Coronary artery (tissue), 2 donors: ENCODE results near the gene ATF4.
A peak's percentile ranks its signal among the peaks of the same experiment; 100 is the strongest.
"Not testable (repeated sequence)": the region's sequence is repeated elsewhere in the genome, so short reads cannot be mapped to it uniquely, and the experiment has no call there.

Experiments used
- DNase-seq: peaks from one replicate; pipeline ENCODE4 v3.0.0-alpha.2; 2017; ENCODE audit warnings: low spot score
- H3K27ac ChIP-seq, 2 donors: fragments of 200-600 bp; sonication (generic); one replicate each; pipeline ENCODE4 v1.5.1; 2016 to 2019
- H3K4me3 ChIP-seq: fragments of 200-600 bp; sonication (generic); 2 replicates; pipeline ENCODE4 v1.5.1; 2016; ENCODE audit warnings: mild to moderate bottlenecking, moderate library complexity
- TF ChIP-seq, protein P1 (sequence below): fragments of 200-600 bp; sonication (generic); IDR thresholded peaks from one replicate; pipeline ENCODE4 v1.5.1; 2019; ENCODE audit warnings: antibody characterized with exemption

The ATF4 gene

DNA sequence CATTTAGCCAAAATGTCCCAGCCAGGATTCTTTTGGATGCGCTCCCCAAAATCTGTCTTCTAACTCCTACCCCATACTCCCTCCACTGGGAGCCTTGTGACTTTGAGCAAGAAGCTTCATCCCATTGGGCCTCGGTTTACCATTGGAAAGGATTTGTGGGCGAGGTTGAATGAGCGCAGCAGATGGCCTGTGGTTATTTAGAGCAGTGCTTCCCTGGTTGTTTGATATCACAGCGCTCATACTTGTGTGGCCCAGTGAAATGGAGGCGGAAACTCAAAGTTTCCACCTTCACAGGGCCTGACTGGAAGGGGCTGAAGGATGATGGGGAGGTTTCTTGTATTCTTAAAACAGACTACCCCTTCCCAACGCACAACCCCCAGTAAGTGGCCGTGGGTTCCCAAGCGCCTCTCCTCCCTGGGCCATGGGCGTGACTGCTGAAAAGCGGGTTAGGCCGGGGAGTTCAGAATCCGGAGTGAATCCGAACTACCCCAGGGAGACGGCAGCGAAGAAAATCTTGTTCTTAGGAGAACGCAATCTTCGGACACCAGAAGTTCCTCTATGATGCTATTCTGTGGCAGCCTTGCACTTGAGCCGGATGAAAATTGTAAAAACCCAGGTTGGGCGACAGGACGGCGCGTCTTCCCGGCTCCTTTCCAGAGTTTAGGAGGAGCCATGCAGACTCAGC is 1.2 kb upstream of the ATF4 start:
- H3K27ac ChIP-seq, result peak overlapping the region; percentile 98 to 99
- TF ChIP-seq, protein P1, sequence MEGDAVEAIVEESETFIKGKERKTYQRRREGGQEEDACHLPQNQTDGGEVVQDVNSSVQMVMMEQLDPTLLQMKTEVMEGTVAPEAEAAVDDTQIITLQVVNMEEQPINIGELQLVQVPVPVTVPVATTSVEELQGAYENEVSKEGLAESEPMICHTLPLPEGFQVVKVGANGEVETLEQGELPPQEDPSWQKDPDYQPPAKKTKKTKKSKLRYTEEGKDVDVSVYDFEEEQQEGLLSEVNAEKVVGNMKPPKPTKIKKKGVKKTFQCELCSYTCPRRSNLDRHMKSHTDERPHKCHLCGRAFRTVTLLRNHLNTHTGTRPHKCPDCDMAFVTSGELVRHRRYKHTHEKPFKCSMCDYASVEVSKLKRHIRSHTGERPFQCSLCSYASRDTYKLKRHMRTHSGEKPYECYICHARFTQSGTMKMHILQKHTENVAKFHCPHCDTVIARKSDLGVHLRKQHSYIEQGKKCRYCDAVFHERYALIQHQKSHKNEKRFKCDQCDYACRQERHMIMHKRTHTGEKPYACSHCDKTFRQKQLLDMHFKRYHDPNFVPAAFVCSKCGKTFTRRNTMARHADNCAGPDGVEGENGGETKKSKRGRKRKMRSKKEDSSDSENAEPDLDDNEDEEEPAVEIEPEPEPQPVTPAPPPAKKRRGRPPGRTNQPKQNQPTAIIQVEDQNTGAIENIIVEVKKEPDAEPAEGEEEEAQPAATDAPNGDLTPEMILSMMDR, result no peak
- peak; percentile 73 for DNase-seq
- H3K4me3 ChIP-seq, result peak overlapping the region; percentile 95

DNA sequence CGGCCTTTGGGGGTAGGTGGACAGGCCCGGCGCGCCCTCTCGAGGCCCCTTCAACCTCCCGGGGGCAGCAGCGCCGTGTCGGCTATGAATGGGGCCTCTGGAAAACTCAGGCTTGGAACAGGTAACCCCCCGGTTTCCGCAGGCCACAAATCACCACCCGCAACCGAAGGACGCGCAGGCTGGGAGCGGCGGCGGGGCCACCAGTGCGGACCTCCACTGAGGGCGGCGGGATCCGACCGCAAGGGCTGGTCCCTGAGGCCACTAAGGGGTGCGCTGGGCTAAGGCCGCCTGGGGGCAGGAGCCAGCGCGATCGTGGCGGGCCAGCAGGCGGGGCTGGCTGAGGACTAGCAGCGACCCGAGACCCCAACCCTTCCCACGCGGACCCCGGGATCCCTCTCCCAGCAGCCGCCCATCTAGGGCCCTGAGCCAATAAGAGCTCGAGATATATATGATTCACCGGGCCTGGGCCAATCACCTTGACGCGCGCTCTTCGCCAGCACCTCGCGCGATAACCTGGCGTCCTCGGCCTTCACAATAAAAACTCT is 609 bp upstream of the ATF4 start:
- TF ChIP-seq, protein P1, result no peak

DNA sequence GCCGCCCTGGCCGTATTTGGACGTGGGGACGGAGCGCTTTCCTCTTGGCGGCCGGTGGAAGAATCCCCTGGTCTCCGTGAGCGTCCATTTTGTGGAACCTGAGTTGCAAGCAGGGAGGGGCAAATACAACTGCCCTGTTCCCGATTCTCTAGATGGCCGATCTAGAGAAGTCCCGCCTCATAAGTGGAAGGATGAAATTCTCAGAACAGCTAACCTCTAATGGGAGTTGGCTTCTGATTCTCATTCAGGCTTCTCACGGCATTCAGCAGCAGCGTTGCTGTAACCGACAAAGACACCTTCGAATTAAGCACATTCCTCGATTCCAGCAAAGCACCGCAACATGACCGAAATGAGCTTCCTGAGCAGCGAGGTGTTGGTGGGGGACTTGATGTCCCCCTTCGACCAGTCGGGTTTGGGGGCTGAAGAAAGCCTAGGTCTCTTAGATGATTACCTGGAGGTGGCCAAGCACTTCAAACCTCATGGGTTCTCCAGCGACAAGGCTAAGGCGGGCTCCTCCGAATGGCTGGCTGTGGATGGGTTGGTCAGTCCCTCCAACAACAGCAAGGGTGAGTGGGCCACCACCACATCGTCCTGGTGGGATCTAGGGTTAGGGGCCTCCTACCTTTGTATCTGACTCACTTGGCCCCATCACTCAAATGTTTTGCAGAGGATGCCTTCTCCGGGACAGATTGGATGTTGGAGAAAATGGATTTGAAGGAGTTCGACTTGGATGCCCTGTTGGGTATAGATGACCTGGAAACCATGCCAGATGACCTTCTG is 934 bp downstream of the ATF4 start:
- not testable (repeated sequence) for DNase-seq
- Histone ChIP-seq H3K4me3 (peak overlapping the region; percentile 95), H3K27ac (peak overlapping the region; percentile 98 to 99)

More for the DNA sequence above, 609 bp upstream of the ATF4 start:
- Histone ChIP-seq H3K4me3 (peak overlapping the region; percentile 95), H3K27ac (peak overlapping the region; percentile 98 to 99)
- peak; percentile 98 for DNase-seq

DNA sequence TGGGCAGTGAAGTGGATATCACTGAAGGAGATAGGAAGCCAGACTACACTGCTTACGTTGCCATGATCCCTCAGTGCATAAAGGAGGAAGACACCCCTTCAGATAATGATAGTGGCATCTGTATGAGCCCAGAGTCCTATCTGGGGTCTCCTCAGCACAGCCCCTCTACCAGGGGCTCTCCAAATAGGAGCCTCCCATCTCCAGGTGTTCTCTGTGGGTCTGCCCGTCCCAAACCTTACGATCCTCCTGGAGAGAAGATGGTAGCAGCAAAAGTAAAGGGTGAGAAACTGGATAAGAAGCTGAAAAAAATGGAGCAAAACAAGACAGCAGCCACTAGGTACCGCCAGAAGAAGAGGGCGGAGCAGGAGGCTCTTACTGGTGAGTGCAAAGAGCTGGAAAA is 1.7 kb downstream of the ATF4 start:
- peak overlapping the region; percentile 98 to 99 for H3K27ac ChIP-seq

DNA sequence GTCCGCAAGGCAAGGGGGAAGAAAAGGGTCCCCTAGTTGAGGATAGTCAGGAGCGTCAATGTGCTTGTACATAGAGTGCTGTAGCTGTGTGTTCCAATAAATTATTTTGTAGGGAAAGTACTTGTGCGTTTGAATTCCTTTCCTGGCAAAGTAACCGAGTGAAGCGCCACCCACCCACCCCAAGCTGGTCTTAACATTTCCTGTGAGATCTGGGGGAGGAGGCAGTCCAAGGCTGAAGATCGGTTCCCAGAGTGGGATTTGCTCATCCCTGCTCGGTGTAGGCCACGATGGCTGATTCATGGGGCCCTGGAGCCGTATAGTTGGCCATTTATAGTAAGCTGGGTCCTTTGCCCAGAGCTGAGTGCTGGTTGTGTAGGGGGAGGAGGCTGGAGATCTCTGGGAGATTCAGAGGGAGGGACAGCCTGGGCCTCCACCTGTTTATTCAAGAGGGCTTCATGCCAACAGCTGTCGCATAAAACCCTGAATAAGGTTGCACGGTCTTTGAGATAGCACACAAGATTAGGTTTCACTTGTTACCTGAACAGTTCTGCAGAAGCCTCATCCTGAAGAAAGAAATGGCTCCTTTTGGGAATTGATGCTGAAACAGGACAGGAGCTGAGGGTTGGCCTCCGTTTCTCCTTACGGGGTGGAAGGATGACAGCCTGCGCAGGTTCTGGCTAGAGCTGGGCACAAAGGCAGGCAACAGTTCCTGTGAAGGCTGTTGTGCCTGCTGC is 2.4 kb downstream of the ATF4 start:
- H3K4me3 ChIP-seq, result peak overlapping the region; percentile 95
- peak overlapping the region; percentile 98 to 99 for H3K27ac ChIP-seq
- no peak for DNase-seq
- TF ChIP-seq, protein P1, result no peak

More for the DNA sequence above, 1.7 kb downstream of the ATF4 start:
- H3K4me3 ChIP-seq, result peak overlapping the region; percentile 95
- DNase-seq, result not testable (repeated sequence)

DNA sequence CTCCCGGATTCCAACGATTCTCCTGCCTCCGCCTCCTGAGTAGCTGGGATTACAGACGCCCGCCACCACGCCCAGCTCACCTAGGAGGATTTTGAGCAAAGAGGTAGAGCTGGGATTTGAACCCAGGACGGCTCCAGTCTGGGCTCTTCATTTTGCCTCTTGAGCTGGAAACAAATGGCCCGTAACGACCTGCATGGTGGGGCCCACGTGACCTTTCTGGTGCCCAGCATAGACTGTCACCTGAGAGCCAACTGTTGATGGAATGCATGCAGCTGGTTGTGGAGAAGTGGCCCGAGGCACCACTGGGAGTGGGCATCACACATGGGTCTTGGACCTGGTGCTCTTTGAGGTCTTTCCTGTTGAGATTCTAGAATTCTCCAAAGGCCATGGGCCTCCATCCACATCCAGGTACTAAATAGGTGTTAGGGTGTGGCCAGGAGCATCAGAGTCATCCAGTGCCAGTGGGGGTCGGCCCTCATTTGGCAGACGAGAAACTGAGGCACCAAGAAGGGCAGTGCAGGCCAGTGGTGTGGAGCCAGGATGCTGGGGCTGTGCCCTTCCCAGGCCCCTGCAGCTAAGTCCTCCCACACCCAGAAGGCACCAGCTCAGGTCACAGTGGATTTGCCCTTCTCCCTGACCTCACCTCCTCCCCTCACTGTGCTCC is 3.9 kb downstream of the ATF4 start:
- H3K27ac ChIP-seq, result peak overlapping the region in 1 of 2 donors; percentile 99
- peak overlapping the region; percentile 95 for H3K4me3 ChIP-seq
- TF ChIP-seq, protein P1, result no peak
- no peak for DNase-seq

DNA sequence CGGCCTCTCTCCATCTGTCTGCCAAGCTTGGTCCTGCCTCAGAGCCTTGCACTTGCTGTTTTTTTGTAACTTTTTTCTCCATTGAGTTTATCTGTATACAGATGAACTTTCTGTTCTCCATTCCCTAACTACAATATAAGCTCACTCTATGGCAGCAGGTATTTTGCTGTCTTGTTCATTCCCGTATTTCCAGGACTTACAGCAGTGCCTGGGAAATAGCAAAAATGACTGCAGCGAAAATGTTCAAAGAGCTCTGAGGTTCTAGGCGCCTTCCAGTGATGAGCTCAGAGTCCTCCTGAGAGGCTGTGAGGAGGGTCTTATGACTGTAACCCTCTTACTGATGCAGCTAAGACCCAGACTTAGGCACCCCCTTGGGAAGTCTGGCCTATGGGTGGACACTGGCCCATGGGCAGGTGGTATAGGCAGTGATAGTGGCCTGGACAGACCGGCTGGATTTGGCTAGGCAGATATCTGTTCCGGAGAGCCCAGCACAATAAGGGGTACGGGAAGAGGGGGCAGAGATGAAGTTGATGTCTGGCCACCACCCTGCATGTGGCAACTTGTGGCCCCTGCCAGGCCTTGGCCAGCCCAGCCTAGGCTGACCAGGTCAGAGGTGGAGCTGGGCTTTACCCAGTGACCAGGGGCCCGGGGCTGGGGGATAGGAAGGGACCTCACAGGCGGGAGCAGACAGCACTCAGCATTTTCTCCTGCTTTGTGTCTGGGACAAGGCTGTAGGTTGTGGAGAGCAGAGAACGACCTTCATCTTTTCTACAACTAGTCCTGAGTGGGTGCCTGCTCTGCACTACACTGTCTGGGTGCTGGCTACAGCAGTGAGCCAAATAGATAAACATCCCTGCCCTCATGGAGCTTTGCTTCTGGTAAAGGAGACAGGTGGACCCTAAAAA is 4.6 kb downstream of the ATF4 start:
- TF ChIP-seq, protein P1, result no peak
- no peak for DNase-seq
- Histone ChIP-seq H3K4me3 (peak overlapping the region; percentile 95), H3K27ac (peak overlapping the region in 1 of 2 donors; percentile 99)
